NCI-H1092 treated with DMSO at 0.1 percent for 48 hours (cell line): ENCODE data around the gene ANAPC10.
"Not testable (repeated sequence)": the region's sequence is repeated elsewhere in the genome, so short reads cannot be mapped to it uniquely, and the experiment has no call there.

Experiments used
- DNase-seq: peaks from one replicate; lab custom pipeline; 2025; lab: John Stamatoyannopoulos, UW

Gene ANAPC10

GRCh38 chr4:145097821-145098674, at the start of gene ANAPC10, which contains the start of gene ABCE1:
Gene ANAPC10, minus strand, starts transcription at chr4:145098196. Its CDS starts 2,097 bp downstream, at chr4:145096099.
Gene ABCE1, plus strand, starts transcription at chr4:145098311. Its CDS starts 6,102 bp downstream, at chr4:145104413.
- DNase-seq = peak; percentile 98

GRCh38 chr4:145136219-145136618, 38.2 kb upstream of the ANAPC10 start:
- not testable (repeated sequence) for DNase-seq

GRCh38 chr4:145132511-145133098, 34.6 kb upstream of the ANAPC10 start:
- no peak for DNase-seq

- no peak for DNase-seq
Observed at GRCh38 chr4:145131848-145132247, 33.9 kb upstream of the ANAPC10 start.

GRCh38 chr4:145130788-145131399, 32.9 kb upstream of the ANAPC10 start:
- DNase-seq = no peak

- no peak for DNase-seq
Observed at GRCh38 chr4:145130130-145130529, 32.1 kb upstream of the ANAPC10 start.

GRCh38 chr4:145125396-145125795, 27.4 kb upstream of the ANAPC10 start:
- DNase-seq = no peak

- DNase-seq = no peak
Observed at GRCh38 chr4:145108128-145108527, 10.1 kb upstream of the ANAPC10 start.

GRCh38 chr4:145107126-145107525, 9.1 kb upstream of the ANAPC10 start:
- no peak for DNase-seq

- DNase-seq = no peak
Observed at GRCh38 chr4:145103496-145103895, 5.5 kb upstream of the ANAPC10 start.

- DNase-seq = no peak
Observed at GRCh38 chr4:145102619-145103018, 4.6 kb upstream of the ANAPC10 start.

- DNase-seq = no peak
Observed at GRCh38 chr4:145101091-145101490, 3.1 kb upstream of the ANAPC10 start.

GRCh38 chr4:145099653-145100052, 1.7 kb upstream of the ANAPC10 start:
- DNase-seq = no peak

GRCh38 chr4:145098675-145099037, 660 bp upstream of the ANAPC10 start:
- DNase-seq = peak; percentile 18

- no peak for DNase-seq
Observed at GRCh38 chr4:145097331-145097820, 620 bp downstream of the ANAPC10 start.

GRCh38 chr4:145093638-145094037, 4.4 kb downstream of the ANAPC10 start:
- DNase-seq = no peak

- no peak for DNase-seq
Observed at GRCh38 chr4:145090380-145090779, 7.6 kb downstream of the ANAPC10 start.

- DNase-seq = no peak
Observed at GRCh38 chr4:145083891-145084605, 13.9 kb downstream of the ANAPC10 start.

- DNase-seq = no peak
Observed at GRCh38 chr4:145081756-145082155, 16.2 kb downstream of the ANAPC10 start.

- no peak for DNase-seq
Observed at GRCh38 chr4:145076469-145076855, 21.5 kb downstream of the ANAPC10 start.

- no peak for DNase-seq
Observed at GRCh38 chr4:145075742-145076468, 22.1 kb downstream of the ANAPC10 start.
